ENCODE results near the gene UGT1A1.

- no peak for TF ChIP-seq CTCF (IDR thresholded peaks at IDR 0.05; ENCODE audit: extremely low read depth in 1 of 2, insufficient read depth in 1 of 2, low read depth in 1 of 2, low read length in 2 of 2)
- TF ChIP-seq, protein P1, sequence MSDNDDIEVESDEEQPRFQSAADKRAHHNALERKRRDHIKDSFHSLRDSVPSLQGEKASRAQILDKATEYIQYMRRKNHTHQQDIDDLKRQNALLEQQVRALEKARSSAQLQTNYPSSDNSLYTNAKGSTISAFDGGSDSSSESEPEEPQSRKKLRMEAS (IDR thresholded peaks at IDR 0.05; ENCODE audit: insufficient read depth, insufficient read length): no peak
- TF ChIP-seq POLR2A (IDR thresholded peaks at IDR 0.05; ENCODE audit: low read depth, low read length): no peak
- no peak for TF ChIP-seq GATA2 (IDR thresholded peaks at IDR 0.05; ENCODE audit: insufficient read depth, insufficient read length, low read depth, low read length)
- TF ChIP-seq POLR2AphosphoS5 (IDR thresholded peaks at IDR 0.05; ENCODE audit: insufficient read depth, low read depth, low read length): no peak
- TF ChIP-seq EZH2 (IDR thresholded peaks at IDR 0.05; ENCODE audit: borderline replicate concordance, low read depth, low read length, severe bottlenecking): no peak
- no peak for TF ChIP-seq JUN (IDR thresholded peaks at IDR 0.05; ENCODE audit: borderline replicate concordance, insufficient read depth, insufficient read length, low read depth)
- no peak for TF ChIP-seq FOS (IDR thresholded peaks at IDR 0.05; ENCODE audit: borderline replicate concordance, insufficient read depth, low read length)
Observed at GRCh38 chr2:233811087-233811486, 51.0 kb downstream of the UGT1A1 start.

Data from endothelial cell of umbilical vein (primary cell).